Activated T-cell treated with anti-CD3 and anti-CD28 coated beads, Interleukin-2, amount 50 U/mL, for 72 hours (primary cell): ENCODE results near the gene ESYT1. TPM values are rescaled to one million over a fixed set of nuclear protein-coding genes. Genes with fewer than 3 reads are reported as not detected.

ENCODE experiments used
- ATAC-seq, 2 donors: fragments of 150-1000 bp; cut with Tn5 transposase; replicated peaks in 1 of 2; 2 replicates each; pipeline ENCODE4 v1.10.0; 2021; ENCODE audit warnings: moderate library complexity in 2 of 2, mild to moderate bottlenecking in 1 of 2
- DNase-seq, 2 donors: peaks; one replicate each; pipeline ENCODE4 v3.0.0; 2021 to 2022; ENCODE audit warnings: mixed read lengths in 1 of 2
- H3K27ac Mint-ChIP-seq: one replicate; pipeline ENCODE4 v1.8.0; 2022; ENCODE audit warnings: mild to moderate bottlenecking, moderate library complexity, mixed read lengths
- H3K27me3 Mint-ChIP-seq: one replicate; pipeline ENCODE4 v1.8.0; 2022; ENCODE audit warnings: low read depth, mixed read lengths
- H3K36me3 Mint-ChIP-seq, 2 donors: one replicate each; pipeline ENCODE4 v1.8.0; 2022; ENCODE audit warnings: mixed read lengths in 2 of 2, mild to moderate bottlenecking in 1 of 2; ENCODE audit not compliant: insufficient read depth in 2 of 2
- H3K4me1 Mint-ChIP-seq: one replicate; pipeline ENCODE4 v1.8.0; 2022; ENCODE audit warnings: low read depth, mixed read lengths
- H3K4me3 Mint-ChIP-seq, 2 donors: one replicate each; pipeline ENCODE4 v1.8.0; 2022; ENCODE audit warnings: mild to moderate bottlenecking in 2 of 2, mixed read lengths in 2 of 2, moderate library complexity in 2 of 2
- H3K9me3 Mint-ChIP-seq, 2 donors: one replicate each; pipeline ENCODE4 v1.8.0; 2022; ENCODE audit warnings: mixed read lengths in 2 of 2
- total RNA-seq, 2 donors: library from RNA; stranded (reverse); gene quantifications; one replicate each; pipeline ENCODE4 v1.2.3, GENCODE V29; 2022

Gene ESYT1
- total RNA-seq, 2 donors from 2014 or later = 74.6 to 84.6 TPM

- Mint-ChIP-seq H3K4me3 (peak overlapping the region; percentile 96 to 100), H3K27ac (peak overlapping the region; percentile 55), H3K36me3 (peaks cover 30 to 39% of the 10 kb centered on the region in 2 donors), H3K4me1 (peaks cover 71% of the 10 kb centered on the region), H3K9me3 (no peaks in the 10 kb centered on the region), H3K27me3 (no peaks in the 10 kb centered on the region)
- DNase-seq (peak; percentile 45 to 66), ATAC-seq (peak; percentile 34 to 42)
Observed at GRCh38 chr12:56157201-56158028, 29.3 kb downstream of the ESYT1 start.

GRCh38 chr12:56158029-56158925, 30.2 kb downstream of the ESYT1 start, which contains the start of gene MYL6:
Gene MYL6, plus strand, starts transcription at chr12:56158359. Its CDS starts 43 bp downstream, at chr12:56158402.
- H3K27ac Mint-ChIP-seq = peak within 1 kb of the TSS; percentile 97
- H3K4me1 Mint-ChIP-seq = peaks cover 69% of the 10 kb centered on the region
- DNase-seq (peak; percentile 92 to 95), ATAC-seq (peak; percentile 89 to 91)
- H3K36me3 Mint-ChIP-seq = peaks cover 30 to 40% of the 10 kb centered on the region in 2 donors
- no peaks in the 10 kb centered on the region for H3K27me3 Mint-ChIP-seq
- H3K9me3 Mint-ChIP-seq = no peaks in the 10 kb centered on the region
- H3K4me3 Mint-ChIP-seq = peak within 1 kb of the TSS; percentile 96 to 100

- ATAC-seq (peak in 1 of 2 donors; percentile 3), DNase-seq (no peak)
- peaks cover 62% of the 10 kb centered on the region for H3K4me1 Mint-ChIP-seq
- H3K36me3 Mint-ChIP-seq = peaks cover 30 to 40% of the 10 kb centered on the region in 2 donors
- H3K27ac Mint-ChIP-seq = peak overlapping the region; percentile 97
- H3K27me3 Mint-ChIP-seq = no peaks in the 10 kb centered on the region
- H3K9me3 Mint-ChIP-seq = no peaks in the 10 kb centered on the region
- peak overlapping the region; percentile 96 to 100 for H3K4me3 Mint-ChIP-seq
Observed at GRCh38 chr12:56158926-56159461, 30.9 kb downstream of the ESYT1 start.

GRCh38 chr12:56159482-56160192, 31.6 kb downstream of the ESYT1 start:
- H3K27ac Mint-ChIP-seq = peak overlapping the region; percentile 97
- H3K4me1 Mint-ChIP-seq = peaks cover 55% of the 10 kb centered on the region
- no peak for DNase-seq
- no peak for ATAC-seq
- no peaks in the 10 kb centered on the region for H3K9me3 Mint-ChIP-seq
- H3K36me3 Mint-ChIP-seq = peaks cover 33 to 44% of the 10 kb centered on the region in 2 donors
- H3K4me3 Mint-ChIP-seq = peak overlapping the region; percentile 96 to 100
- H3K27me3 Mint-ChIP-seq = no peaks in the 10 kb centered on the region

- DNase-seq (peak; percentile 53 to 67), ATAC-seq (peak; percentile 28 to 45)
- Mint-ChIP-seq H3K36me3 (peaks cover 33 to 43% of the 10 kb centered on the region in 2 donors), H3K4me1 (peaks cover 49% of the 10 kb centered on the region), H3K27ac (peak overlapping the region; percentile 97), H3K9me3 (no peaks in the 10 kb centered on the region), H3K4me3 (peak overlapping the region; percentile 96 to 100), H3K27me3 (no peaks in the 10 kb centered on the region)
Observed at GRCh38 chr12:56160193-56160763, 32.2 kb downstream of the ESYT1 start.

- peaks cover 27 to 40% of the 10 kb centered on the region in 2 donors for H3K36me3 Mint-ChIP-seq
- DNase-seq = no peak
- peaks cover 43% of the 10 kb centered on the region for H3K4me1 Mint-ChIP-seq
- no peak for ATAC-seq
- no peaks in the 10 kb centered on the region for H3K9me3 Mint-ChIP-seq
- peak overlapping the region; percentile 96 to 100 for H3K4me3 Mint-ChIP-seq
- H3K27me3 Mint-ChIP-seq = no peaks in the 10 kb centered on the region
- peak overlapping the region; percentile 97 for H3K27ac Mint-ChIP-seq
Observed at GRCh38 chr12:56160894-56161689, 33.0 kb downstream of the ESYT1 start.

GRCh38 chr12:56161690-56162351, 33.8 kb downstream of the ESYT1 start:
- Mint-ChIP-seq H3K27ac (peak overlapping the region; percentile 97), H3K4me3 (peak overlapping the region; percentile 96 to 100), H3K27me3 (no peaks in the 10 kb centered on the region), H3K9me3 (no peaks in the 10 kb centered on the region), H3K36me3 (peaks cover 27 to 40% of the 10 kb centered on the region in 2 donors), H3K4me1 (peaks cover 43% of the 10 kb centered on the region)
- DNase-seq = no peak
- no peak for ATAC-seq

- H3K27me3 Mint-ChIP-seq = no peaks in the 10 kb centered on the region
- DNase-seq (no peak), ATAC-seq (no peak)
- no peak overlapping the region for H3K4me3 Mint-ChIP-seq
- peaks cover 31 to 43% of the 10 kb centered on the region in 2 donors for H3K36me3 Mint-ChIP-seq
- H3K9me3 Mint-ChIP-seq = no peaks in the 10 kb centered on the region
- peak overlapping the region; percentile 68 for H3K27ac Mint-ChIP-seq
- peaks cover 34% of the 10 kb centered on the region for H3K4me1 Mint-ChIP-seq
Observed at GRCh38 chr12:56162468-56163290, 34.6 kb downstream of the ESYT1 start.

- Mint-ChIP-seq H3K4me1 (peaks cover 34% of the 10 kb centered on the region), H3K9me3 (no peaks in the 10 kb centered on the region), H3K27ac (peak overlapping the region; percentile 81), H3K36me3 (peaks cover 30 to 43% of the 10 kb centered on the region in 2 donors), H3K4me3 (no peak overlapping the region), H3K27me3 (no peaks in the 10 kb centered on the region)
- no peak for DNase-seq
- ATAC-seq = no peak
Observed at GRCh38 chr12:56163533-56164344, 35.7 kb downstream of the ESYT1 start.

GRCh38 chr12:56164345-56164729, 36.3 kb downstream of the ESYT1 start:
- peaks cover 26 to 42% of the 10 kb centered on the region in 2 donors for H3K36me3 Mint-ChIP-seq
- no peak overlapping the region for H3K27ac Mint-ChIP-seq
- DNase-seq (no peak), ATAC-seq (no peak)
- H3K27me3 Mint-ChIP-seq = no peaks in the 10 kb centered on the region
- peaks cover 31% of the 10 kb centered on the region for H3K4me1 Mint-ChIP-seq
- no peaks in the 10 kb centered on the region for H3K9me3 Mint-ChIP-seq
- H3K4me3 Mint-ChIP-seq = no peak overlapping the region
